SK-N-SH treated with all-trans-retinoic acid at 6 μM for 48 hours (cell line): ENCODE measurements around the gene KIF3C.

Experiments
- ATAC-seq: fragments of 200-7000 bp; cut with Tn5 transposase; 3 replicates; pipeline ENCODE4 v1.9.1; 2020; ENCODE audit warnings: mild to moderate bottlenecking, moderate library complexity
- ARNTL ChIP-seq: fragments of 450-650 bp; formaldehyde crosslinking; IDR thresholded peaks from 2 replicates; pipeline ENCODE4 v1.5.0; 2020; ENCODE audit warnings: low read depth, mild to moderate bottlenecking, moderate library complexity, borderline replicate concordance
- BACH2 ChIP-seq: fragments of 250-450 bp; sonication (Bioruptor Pico); IDR thresholded peaks from 2 replicates; pipeline ENCODE4 v1.9.0; 2021; ENCODE audit warnings: mild to moderate bottlenecking, borderline replicate concordance
- ESRRG ChIP-seq: fragments of 250-450 bp; sonication (Bioruptor Pico); IDR thresholded peaks from 2 replicates; pipeline ENCODE4 v1.6.1; 2021; ENCODE audit warnings: mild to moderate bottlenecking
- GLIS3 ChIP-seq: fragments of 250-450 bp; sonication (Bioruptor Pico); IDR thresholded peaks from 2 replicates; pipeline ENCODE4 v1.5.0; 2020; ENCODE audit warnings: mild to moderate bottlenecking, moderate library complexity
- ISL1 ChIP-seq: fragments of 250-450 bp; sonication (Bioruptor Pico); IDR thresholded peaks from 2 replicates; pipeline ENCODE4 v2.1.2; 2022; ENCODE audit warnings: mild to moderate bottlenecking, moderate library complexity
- OSR1 ChIP-seq: fragments of 250-450 bp; sonication (Bioruptor Pico); IDR thresholded peaks from 2 replicates; pipeline ENCODE4 v1.8.0; 2022; ENCODE audit warnings: moderate library complexity, mild to moderate bottlenecking, inconsistent platforms
- PPARA ChIP-seq: fragments of 250-450 bp; sonication (Bioruptor Pico); IDR thresholded peaks from 2 replicates; pipeline ENCODE4 v1.5.0; 2020; ENCODE audit warnings: mild to moderate bottlenecking, borderline replicate concordance
- RARB ChIP-seq: fragments of 250-450 bp; sonication (Bioruptor Pico); IDR thresholded peaks from 2 replicates; pipeline ENCODE4 v1.8.0; 2021; ENCODE audit warnings: mild to moderate bottlenecking, moderate library complexity
- SNAI2 ChIP-seq: fragments of 250-450 bp; sonication (Bioruptor Pico); IDR thresholded peaks from 2 replicates; pipeline ENCODE4 v1.5.0; 2020; ENCODE audit warnings: mild to moderate bottlenecking, moderate library complexity
- TOX ChIP-seq: fragments of 250-450 bp; sonication (Bioruptor Pico); IDR thresholded peaks from 2 replicates; pipeline ENCODE4 v1.8.0; 2021; ENCODE audit warnings: mild to moderate bottlenecking, moderate library complexity, borderline replicate concordance
- ZC3H10 ChIP-seq: fragments of 250-450 bp; sonication (Bioruptor Pico); IDR thresholded peaks from 2 replicates; pipeline ENCODE4 v1.5.1; 2021; ENCODE audit warnings: mild to moderate bottlenecking, moderate library complexity
- ZFP3 ChIP-seq: fragments of 250-450 bp; sonication (Bioruptor Pico); IDR thresholded peaks from 2 replicates; pipeline ENCODE4 v1.5.0; 2020; ENCODE audit warnings: mild to moderate bottlenecking, moderate library complexity
- ZFP30 ChIP-seq: fragments of 450-650 bp; formaldehyde crosslinking; IDR thresholded peaks from 2 replicates; pipeline ENCODE4 v1.5.0; 2022; ENCODE audit warnings: mild to moderate bottlenecking, moderate library complexity
- ZNF565 ChIP-seq: fragments of 450-650 bp; formaldehyde crosslinking; conservative IDR thresholded peaks from 2 replicates; pipeline ENCODE4 v1.5.0; 2020; ENCODE audit warnings: low read depth, mild to moderate bottlenecking, moderate library complexity
- ZNF8 ChIP-seq: fragments of 450-650 bp; formaldehyde crosslinking; IDR thresholded peaks from 2 replicates; pipeline ENCODE4 v1.5.0; 2020; ENCODE audit warnings: mild to moderate bottlenecking, moderate library complexity
- TF ChIP-seq, protein P1 (sequence below): fragments of 250-450 bp; sonication (Bioruptor Pico); IDR thresholded peaks from 2 replicates; pipeline ENCODE4 v1.5.0; 2020; ENCODE audit warnings: mild to moderate bottlenecking, moderate library complexity
- TF ChIP-seq, protein P2 (sequence below): fragments of 250-450 bp; sonication (Bioruptor Pico); IDR thresholded peaks from 2 replicates; pipeline ENCODE4 v1.5.1; 2021; ENCODE audit warnings: mild to moderate bottlenecking, moderate library complexity
- TF ChIP-seq, protein P3 (sequence below): fragments of 250-450 bp; sonication (Bioruptor Pico); IDR thresholded peaks from 2 replicates; pipeline ENCODE4 v1.8.0; 2020; ENCODE audit warnings: mild to moderate bottlenecking, moderate library complexity, borderline replicate concordance
- TF ChIP-seq, protein P4 (sequence below): fragments of 250-450 bp; sonication (Bioruptor Pico); IDR thresholded peaks from 2 replicates; pipeline ENCODE4 v1.5.1; 2020; ENCODE audit warnings: low read depth, mild to moderate bottlenecking, moderate library complexity

The KIF3C gene

DNA sequence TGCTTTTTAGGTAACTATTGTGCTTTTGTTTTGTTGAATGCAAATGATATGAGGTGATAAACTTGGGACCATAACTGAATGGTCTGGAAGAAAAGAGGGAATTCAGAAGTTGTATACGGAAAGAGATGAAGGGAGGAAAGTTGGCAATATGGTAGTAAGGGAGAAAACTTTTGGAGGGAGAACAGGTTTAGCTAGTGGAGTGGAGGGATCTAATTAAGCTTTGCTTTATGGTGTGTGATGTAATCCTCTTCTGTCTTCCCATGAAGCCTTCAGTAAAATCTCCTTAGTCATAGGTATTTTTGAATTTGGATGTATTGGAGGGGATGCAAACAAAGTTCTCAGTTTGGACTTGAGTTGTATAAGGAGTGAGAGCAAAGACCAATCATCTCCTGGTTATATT lies 31.4 kb upstream of the KIF3C start:
- no peak for ATAC-seq
- TF ChIP-seq ZC3H10 (CRISPR knock-in tag) (no peak), PPARA (CRISPR knock-in tag) (no peak), ZNF565 (CRISPR knock-in tag) (no peak), BACH2 (CRISPR knock-in tag) (no peak), ZFP3 (CRISPR knock-in tag) (no peak), SNAI2 (no peak), ZFP30 (CRISPR knock-in tag) (no peak), RARB (CRISPR knock-in tag) (no peak), TOX (CRISPR knock-in tag) (no peak), ESRRG (CRISPR knock-in tag) (no peak), ZNF8 (CRISPR knock-in tag) (no peak), ARNTL (CRISPR knock-in tag) (no peak), OSR1 (CRISPR knock-in tag) (no peak)
- TF ChIP-seq, protein P1, sequence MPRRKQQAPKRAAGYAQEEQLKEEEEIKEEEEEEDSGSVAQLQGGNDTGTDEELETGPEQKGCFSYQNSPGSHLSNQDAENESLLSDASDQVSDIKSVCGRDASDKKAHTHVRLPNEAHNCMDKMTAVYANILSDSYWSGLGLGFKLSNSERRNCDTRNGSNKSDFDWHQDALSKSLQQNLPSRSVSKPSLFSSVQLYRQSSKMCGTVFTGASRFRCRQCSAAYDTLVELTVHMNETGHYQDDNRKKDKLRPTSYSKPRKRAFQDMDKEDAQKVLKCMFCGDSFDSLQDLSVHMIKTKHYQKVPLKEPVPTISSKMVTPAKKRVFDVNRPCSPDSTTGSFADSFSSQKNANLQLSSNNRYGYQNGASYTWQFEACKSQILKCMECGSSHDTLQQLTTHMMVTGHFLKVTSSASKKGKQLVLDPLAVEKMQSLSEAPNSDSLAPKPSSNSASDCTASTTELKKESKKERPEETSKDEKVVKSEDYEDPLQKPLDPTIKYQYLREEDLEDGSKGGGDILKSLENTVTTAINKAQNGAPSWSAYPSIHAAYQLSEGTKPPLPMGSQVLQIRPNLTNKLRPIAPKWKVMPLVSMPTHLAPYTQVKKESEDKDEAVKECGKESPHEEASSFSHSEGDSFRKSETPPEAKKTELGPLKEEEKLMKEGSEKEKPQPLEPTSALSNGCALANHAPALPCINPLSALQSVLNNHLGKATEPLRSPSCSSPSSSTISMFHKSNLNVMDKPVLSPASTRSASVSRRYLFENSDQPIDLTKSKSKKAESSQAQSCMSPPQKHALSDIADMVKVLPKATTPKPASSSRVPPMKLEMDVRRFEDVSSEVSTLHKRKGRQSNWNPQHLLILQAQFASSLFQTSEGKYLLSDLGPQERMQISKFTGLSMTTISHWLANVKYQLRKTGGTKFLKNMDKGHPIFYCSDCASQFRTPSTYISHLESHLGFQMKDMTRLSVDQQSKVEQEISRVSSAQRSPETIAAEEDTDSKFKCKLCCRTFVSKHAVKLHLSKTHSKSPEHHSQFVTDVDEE (CRISPR knock-in tag) = no peak
- TF ChIP-seq, protein P2, sequence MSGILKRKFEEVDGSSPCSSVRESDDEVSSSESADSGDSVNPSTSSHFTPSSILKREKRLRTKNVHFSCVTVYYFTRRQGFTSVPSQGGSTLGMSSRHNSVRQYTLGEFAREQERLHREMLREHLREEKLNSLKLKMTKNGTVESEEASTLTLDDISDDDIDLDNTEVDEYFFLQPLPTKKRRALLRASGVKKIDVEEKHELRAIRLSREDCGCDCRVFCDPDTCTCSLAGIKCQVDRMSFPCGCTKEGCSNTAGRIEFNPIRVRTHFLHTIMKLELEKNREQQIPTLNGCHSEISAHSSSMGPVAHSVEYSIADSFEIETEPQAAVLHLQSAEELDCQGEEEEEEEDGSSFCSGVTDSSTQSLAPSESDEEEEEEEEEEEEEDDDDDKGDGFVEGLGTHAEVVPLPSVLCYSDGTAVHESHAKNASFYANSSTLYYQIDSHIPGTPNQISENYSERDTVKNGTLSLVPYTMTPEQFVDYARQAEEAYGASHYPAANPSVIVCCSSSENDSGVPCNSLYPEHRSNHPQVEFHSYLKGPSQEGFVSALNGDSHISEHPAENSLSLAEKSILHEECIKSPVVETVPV (CRISPR knock-in tag) = no peak
- TF ChIP-seq, protein P3, sequence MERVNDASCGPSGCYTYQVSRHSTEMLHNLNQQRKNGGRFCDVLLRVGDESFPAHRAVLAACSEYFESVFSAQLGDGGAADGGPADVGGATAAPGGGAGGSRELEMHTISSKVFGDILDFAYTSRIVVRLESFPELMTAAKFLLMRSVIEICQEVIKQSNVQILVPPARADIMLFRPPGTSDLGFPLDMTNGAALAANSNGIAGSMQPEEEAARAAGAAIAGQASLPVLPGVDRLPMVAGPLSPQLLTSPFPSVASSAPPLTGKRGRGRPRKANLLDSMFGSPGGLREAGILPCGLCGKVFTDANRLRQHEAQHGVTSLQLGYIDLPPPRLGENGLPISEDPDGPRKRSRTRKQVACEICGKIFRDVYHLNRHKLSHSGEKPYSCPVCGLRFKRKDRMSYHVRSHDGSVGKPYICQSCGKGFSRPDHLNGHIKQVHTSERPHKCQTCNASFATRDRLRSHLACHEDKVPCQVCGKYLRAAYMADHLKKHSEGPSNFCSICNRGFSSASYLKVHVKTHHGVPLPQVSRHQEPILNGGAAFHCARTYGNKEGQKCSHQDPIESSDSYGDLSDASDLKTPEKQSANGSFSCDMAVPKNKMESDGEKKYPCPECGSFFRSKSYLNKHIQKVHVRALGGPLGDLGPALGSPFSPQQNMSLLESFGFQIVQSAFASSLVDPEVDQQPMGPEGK (CRISPR knock-in tag) = no peak
- TF ChIP-seq, protein P4, sequence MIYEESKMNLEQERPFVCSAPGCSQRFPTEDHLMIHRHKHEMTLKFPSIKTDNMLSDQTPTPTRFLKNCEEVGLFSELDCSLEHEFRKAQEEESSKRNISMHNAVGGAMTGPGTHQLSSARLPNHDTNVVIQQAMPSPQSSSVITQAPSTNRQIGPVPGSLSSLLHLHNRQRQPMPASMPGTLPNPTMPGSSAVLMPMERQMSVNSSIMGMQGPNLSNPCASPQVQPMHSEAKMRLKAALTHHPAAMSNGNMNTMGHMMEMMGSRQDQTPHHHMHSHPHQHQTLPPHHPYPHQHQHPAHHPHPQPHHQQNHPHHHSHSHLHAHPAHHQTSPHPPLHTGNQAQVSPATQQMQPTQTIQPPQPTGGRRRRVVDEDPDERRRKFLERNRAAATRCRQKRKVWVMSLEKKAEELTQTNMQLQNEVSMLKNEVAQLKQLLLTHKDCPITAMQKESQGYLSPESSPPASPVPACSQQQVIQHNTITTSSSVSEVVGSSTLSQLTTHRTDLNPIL (CRISPR knock-in tag) = no peak
- TF ChIP-seq, all 23 proteins: peak for 0

DNA sequence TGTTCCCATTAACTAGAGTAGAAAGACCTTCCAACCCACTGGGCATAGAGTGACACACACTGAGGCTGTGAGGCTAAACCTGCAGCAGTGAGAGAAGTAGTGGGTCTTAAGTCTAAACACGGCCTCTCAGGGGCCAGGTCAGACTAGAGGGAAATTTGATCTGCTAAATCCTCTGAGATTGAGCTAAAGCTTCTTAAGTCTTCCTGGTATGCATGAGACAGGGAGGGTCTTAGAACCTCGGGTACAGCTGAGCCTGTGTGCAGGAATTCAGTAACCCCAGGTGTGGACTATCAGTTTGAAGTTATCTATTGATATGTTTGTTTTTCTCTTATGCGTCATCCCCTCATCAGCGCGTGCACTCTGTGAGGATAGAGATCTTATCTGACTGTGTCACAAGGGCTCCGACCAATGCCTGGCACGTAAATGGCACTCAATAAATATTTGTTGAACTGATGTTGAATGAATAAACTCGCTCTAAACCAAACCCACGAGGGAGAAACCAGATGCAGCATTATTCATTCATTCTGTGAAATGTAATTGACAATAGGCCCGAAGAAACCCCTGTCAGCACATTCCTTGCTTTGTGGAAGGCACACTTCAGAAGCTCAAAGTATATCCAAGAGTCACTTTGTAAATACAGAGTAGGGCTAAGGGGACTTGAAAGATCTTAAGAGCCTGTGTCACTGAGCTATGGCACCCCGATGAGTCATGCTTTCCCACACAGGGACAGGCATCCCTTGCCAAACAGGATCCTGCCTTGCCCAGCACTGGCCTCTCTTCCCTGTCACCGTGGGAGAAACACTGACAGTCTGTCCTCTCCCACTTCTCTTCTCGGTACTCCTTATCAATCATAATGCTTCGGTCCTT lies 29.9 kb upstream of the KIF3C start:
- TF ChIP-seq PPARA (CRISPR knock-in tag) (no peak), ISL1 (CRISPR knock-in tag) (0 out of 2 replicates have a peak, but pooled peaks have one; percentile 27), RARB (CRISPR knock-in tag) (no peak), GLIS3 (no peak), TOX (CRISPR knock-in tag) (no peak), SNAI2 (no peak), ZFP3 (CRISPR knock-in tag) (no peak)
- TF ChIP-seq, protein P1 (CRISPR knock-in tag) = 0 out of 2 replicates have a peak, but pooled peaks have one; percentile 33
- peak; percentile 68 for ATAC-seq
